ENCODE data around the gene AFAP1. TPM values are rescaled to one million over a fixed set of nuclear protein-coding genes. Genes with fewer than 3 reads are reported as not detected.

The AFAP1 gene
- total and polyA plus RNA-seq, 2 donors (not counting 3 experiments of a cell fraction or from before 2014, with no cell fraction given), result 32.3 to 103 TPM

DNA sequence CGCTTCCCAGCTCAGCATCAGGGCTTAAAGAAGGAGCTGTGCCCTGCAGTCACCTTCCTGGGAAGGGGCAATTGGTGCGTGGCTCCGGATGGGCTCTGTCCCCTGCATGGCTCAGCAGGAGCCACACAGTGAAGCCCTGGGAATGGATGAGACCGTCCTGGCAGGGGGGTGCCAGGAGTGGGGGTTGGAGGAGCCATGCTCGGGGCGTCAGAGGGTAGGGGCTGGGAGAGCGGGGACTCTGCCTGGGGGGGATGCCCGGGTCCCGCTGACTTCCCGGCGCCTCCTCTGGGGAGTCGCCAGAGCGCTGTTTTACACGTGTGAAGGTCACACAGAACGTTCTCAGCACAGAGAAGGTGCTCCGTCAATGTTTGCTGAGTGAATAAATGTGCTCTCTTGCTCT is 184.1 kb downstream of the AFAP1 start:
- intact Hi-C loops (cut with micrococcal nuclease), result no loop called here
- no peak overlapping the region for H3K9ac ChIP-seq (replicated peaks; ENCODE audit: extremely low read depth, insufficient read depth, low read length)
- no peaks in the 10 kb centered on the region for H3K79me2 ChIP-seq (ENCODE audit: control insufficient read depth, insufficient read depth, low read length)
- no peak for DNase-seq (ENCODE audit: low read depth, low spot score)
- no peak overlapping the region for H3K4me3 ChIP-seq (replicated peaks in 1 of 3; ENCODE audit: insufficient read depth in 1 of 3, low read depth in 1 of 3, low read length in 3 of 3)
- dilution Hi-C loops (cut with MboI; ENCODE audit: extremely low pct_ligation_motif_present, low sequenced_read_pairs), result no loop called here
- no peak overlapping the region for H2AFZ ChIP-seq (ENCODE audit: low read depth, low read length)
- ChIA-PET CTCF (no interaction called here), POLR2A (no interaction called here)
- no TSS peak for BruUV-seq (replicated peaks)
- no peaks in the 10 kb centered on the region for H3K27me3 ChIP-seq (ENCODE audit: control insufficient read depth in 2 of 2, insufficient read depth in 2 of 2, low read length in 2 of 2)
- peaks cover 8 to 15% of the 10 kb centered on the region in 2 experiments for H3K36me3 ChIP-seq (ENCODE audit: control insufficient read depth in 2 of 2, extremely low read depth in 1 of 2, insufficient read depth in 2 of 2, low read length in 2 of 2)
- no peaks in the 10 kb centered on the region for H4K20me1 ChIP-seq (replicated peaks; ENCODE audit: control insufficient read depth, extremely low read depth, insufficient read depth, low read length)
- no peak overlapping the region for H3K27ac ChIP-seq (ENCODE audit: insufficient read depth, low read depth, low read length)
- no peak for FAIRE-seq
- no peak for TF ChIP-seq JUN (IDR thresholded peaks at IDR 0.05; ENCODE audit: borderline replicate concordance, insufficient read depth, insufficient read length, low read depth)
- TF ChIP-seq, protein P1, sequence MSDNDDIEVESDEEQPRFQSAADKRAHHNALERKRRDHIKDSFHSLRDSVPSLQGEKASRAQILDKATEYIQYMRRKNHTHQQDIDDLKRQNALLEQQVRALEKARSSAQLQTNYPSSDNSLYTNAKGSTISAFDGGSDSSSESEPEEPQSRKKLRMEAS (IDR thresholded peaks at IDR 0.05; ENCODE audit: insufficient read depth, insufficient read length), result no peak
- TF ChIP-seq CTCF (IDR thresholded peaks at IDR 0.05; ENCODE audit: extremely low read depth in 1 of 2, insufficient read depth in 1 of 2, low read depth in 1 of 2, low read length in 2 of 2), result no peak
- no peak for TF ChIP-seq EZH2 (IDR thresholded peaks at IDR 0.05; ENCODE audit: borderline replicate concordance, low read depth, low read length, severe bottlenecking)
- no peak for TF ChIP-seq GATA2 (IDR thresholded peaks at IDR 0.05; ENCODE audit: insufficient read depth, insufficient read length, low read depth, low read length)
- no peak for TF ChIP-seq POLR2AphosphoS5 (IDR thresholded peaks at IDR 0.05; ENCODE audit: insufficient read depth, low read depth, low read length)
- no peak for TF ChIP-seq FOS (IDR thresholded peaks at IDR 0.05; ENCODE audit: borderline replicate concordance, insufficient read depth, low read length)
- TF ChIP-seq POLR2A (IDR thresholded peaks at IDR 0.05; ENCODE audit: low read depth, low read length), result no peak
- TF ChIP-seq MYC (IDR thresholded peaks at IDR 0.05; ENCODE audit: low read depth, low read length), result no peak
- H3K9me3 ChIP-seq (replicated peaks; ENCODE audit: control insufficient read depth, insufficient read depth, low read length), result no peaks in the 10 kb centered on the region
- H3K4me2 ChIP-seq (ENCODE audit: insufficient read depth, low read length), result no peak overlapping the region
- H3K4me1 ChIP-seq (ENCODE audit: control insufficient read depth, extremely low read depth, insufficient read depth, low read length), result peaks cover 9% of the 10 kb centered on the region
- H3K9me1 ChIP-seq (replicated peaks; ENCODE audit: control insufficient read depth, extremely low read depth, insufficient read depth, low read length), result no peaks in the 10 kb centered on the region
